ENCODE data around the gene PPIP5K1.
"Not testable (repeated sequence)": the region's sequence is repeated elsewhere in the genome, so short reads cannot be mapped to it uniquely, and the experiment has no call there.

Gene PPIP5K1

GRCh38 chr15:43589778-43590466 is at the start of gene PPIP5K1:
Gene PPIP5K1 (minus strand): TSS chr15:43590208. CDS start chr15:43584504, 5,704 bp downstream.
- DNase-seq = not testable (repeated sequence)

DNA sequence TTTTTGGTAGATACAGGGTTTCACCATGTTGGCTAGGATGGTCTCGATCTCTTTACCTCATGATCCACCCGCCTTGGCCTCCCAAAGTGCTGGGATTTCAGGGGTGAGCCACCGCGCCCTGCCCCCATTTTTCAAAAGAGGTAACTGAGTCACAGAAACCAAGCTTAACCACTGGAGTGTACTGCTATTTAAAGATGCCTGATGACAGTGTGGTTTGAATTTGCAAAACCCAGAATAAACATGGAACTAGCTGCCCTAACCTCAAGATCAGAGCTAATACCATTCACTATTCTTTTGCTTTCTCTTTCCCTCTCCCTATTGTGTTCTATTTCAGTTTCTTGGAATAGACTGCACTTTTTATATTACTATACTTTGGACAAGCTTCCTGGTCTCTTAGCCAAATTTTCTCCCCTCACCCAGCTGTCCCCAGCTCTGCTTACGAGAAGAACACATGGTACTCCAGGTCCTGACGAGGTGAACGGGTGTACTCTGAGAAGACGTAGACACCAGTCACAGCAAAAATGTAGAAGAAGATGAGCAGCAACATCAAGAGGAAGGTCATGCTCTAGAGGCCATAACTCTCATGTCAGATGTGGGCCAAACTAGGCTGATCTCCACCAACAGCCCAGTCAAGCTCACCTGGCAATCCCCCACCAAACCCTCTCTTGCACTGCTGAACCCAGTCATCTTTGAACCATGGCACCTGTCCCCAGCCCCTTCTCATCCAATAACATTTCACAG is 48.6 kb upstream of the PPIP5K1 start:
- DNase-seq = not testable (repeated sequence)

DNA sequence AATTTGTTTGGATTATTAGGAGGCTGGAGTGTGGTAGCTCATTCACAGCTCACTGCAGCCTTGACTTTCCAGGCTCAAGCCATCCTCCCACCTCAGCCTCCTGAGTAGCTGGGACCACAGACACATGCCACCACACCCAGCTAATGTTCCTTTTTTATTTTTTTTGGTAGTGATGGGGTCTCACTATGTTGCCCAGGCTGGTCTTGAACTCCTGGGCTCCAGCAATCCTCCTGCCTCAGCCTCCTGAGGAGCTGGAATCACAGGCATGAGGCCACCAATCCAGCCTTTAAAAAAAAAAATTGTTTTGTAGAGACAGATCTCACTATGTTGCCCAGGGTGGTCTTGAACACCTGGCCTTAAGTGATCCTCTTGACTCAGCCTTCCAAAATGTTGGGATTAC is 36.9 kb upstream of the PPIP5K1 start:
- not testable (repeated sequence) for DNase-seq

DNA sequence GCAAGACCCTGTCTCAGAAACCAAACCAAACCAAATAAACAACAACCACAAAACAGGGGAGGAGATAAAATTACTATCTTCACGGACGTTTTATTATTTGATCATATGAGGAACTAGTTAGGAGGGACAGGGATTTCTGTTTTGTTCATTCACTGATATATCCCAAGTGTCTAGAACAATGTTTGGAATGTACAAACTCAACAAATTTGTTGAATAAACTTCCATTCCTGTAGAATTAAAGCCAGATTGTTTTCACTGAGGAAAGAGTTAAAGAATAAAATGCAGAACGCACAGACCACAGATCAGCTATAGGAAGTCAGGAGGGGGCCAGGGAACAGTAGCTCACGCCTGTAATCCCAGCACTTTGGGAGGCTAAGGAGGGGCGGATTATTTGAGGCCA is 35.1 kb upstream of the PPIP5K1 start:
- no peak for DNase-seq

DNA sequence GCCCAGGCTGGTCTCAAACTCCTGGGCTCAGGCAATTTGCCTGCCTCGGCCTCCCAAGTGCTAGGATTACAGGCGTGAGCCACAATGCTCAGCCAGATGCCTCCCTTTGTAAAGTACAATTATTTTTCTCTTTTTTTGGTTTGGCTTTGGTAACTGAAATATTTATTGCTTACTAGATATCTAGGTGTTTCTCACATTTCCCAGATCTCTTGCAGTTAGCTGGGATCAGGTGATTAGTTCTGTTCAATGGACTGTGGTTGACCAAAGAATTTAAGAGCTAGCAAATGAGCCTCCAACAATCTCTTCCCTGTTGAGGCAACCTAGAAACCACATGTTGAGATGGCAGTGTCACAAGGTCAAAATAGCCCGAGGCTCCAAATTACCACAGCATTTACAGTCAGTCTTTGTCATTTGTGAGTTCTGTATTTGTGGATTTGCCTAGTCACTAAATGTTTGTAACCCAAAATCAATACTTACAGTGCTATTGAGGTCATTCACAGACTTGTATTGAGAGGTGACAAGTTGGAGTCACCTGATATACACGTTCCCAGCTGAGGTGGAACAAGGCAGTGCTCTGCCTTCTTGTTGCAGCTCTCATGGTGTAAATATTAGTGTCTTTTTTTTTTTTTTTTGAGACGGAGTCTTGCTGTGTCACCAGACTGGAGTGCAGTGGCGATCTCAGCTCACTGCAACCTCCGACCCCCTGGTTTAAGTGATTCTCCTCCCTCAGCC is 32.2 kb upstream of the PPIP5K1 start:
- not testable (repeated sequence) for DNase-seq

DNA sequence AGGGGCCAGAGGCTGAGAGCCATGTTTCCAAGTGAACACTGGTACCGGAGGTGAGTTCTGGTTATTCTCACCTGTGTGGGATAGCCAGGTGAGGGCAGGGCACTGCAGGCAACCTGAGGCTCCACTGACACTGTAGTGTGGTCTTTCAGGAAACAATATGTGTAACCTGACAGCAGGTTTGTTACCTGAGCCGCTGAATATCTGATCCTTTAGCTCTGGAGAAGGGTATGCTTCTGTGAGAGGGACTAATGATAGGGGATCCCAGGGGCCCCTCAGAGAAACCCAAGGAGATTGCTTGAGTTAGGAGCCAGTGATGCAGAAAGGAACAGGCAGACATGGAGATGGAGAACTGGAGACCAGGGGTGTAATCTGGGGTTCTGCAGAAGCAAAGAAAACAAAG is 28.7 kb upstream of the PPIP5K1 start, which contains the start of gene STRC:
Gene STRC, minus strand, starts transcription at position 101 of the 400 bp plus-strand sequence. Its CDS starts 78 bp downstream, at position 23.
- not testable (repeated sequence) for DNase-seq

DNA sequence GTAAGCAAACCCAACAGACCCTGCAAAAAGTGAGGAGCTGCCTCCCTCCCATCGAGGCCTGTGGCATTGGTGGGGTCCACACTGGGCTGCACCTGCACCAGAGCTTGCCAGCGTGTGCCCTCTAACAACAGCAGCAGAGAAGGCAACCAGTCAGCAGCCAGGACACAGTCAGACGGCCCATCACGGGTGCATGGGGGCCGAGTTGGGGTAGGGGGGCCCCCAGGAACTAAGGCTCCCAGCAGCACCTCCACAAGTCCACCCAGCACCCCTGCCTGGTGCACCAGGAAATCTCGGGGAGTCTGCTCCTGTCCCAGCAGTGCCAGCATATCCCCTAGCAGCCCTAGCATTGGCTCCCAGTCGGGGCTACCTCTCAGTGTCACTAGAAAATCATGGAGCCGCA is 27.7 kb upstream of the PPIP5K1 start:
- DNase-seq = not testable (repeated sequence)

- peak; percentile 46 for DNase-seq
Measured at GRCh38 chr15:43602233-43602632, 12.2 kb upstream of the PPIP5K1 start.

GRCh38 chr15:43600200-43600599 is 10.2 kb upstream of the PPIP5K1 start:
- not testable (repeated sequence) for DNase-seq

GRCh38 chr15:43599131-43599530 is 9.1 kb upstream of the PPIP5K1 start:
- DNase-seq = peak; percentile 0

DNA sequence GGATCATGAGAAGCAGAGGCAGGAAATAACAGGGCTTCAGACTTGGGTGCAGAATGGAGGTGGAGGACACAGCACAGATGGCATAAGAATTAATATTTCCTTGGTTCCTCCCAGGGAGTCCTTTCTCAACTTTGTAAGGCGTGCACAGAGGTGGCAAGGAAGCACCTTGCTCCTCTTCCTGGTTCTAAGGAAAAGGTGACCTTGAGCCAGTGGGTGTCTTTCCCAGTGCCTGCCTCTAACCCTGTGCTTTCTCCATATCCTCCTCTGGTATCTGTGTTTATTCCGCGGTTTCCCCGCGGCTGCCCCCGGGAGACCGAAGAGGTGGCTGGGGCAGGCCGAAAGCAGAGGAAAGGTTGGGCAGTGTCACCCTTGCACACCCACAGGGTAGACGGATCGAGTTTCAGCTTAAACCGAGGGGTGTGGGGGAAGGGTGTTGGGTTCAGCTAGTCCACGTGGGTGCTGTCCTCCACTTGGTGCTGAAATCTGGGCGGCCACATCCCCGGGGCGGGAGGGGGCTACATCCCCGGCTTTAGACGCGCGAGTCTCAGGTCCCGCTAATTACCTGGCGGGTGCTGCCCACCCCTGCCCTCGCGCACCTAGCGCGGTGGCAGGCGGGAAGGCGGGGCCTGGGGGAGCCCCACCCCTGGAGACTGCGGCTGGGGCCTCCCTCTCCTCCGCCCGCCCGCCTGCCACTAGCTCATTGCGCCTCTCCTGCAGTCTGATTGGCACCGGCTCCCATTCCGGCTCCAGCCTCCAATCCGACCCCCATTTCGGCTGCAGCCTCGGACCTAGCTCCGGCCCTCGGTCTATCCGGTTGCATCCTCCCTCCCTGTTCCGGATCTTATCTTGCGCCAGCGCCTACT is 3.6 kb upstream of the PPIP5K1 start, which contains the start of gene CKMT1B:
Gene CKMT1B, plus strand, starts transcription at position 700 of the 863 bp plus-strand sequence. CDS start 192 bp downstream, outside the sequence.
- DNase-seq = not testable (repeated sequence)

DNA sequence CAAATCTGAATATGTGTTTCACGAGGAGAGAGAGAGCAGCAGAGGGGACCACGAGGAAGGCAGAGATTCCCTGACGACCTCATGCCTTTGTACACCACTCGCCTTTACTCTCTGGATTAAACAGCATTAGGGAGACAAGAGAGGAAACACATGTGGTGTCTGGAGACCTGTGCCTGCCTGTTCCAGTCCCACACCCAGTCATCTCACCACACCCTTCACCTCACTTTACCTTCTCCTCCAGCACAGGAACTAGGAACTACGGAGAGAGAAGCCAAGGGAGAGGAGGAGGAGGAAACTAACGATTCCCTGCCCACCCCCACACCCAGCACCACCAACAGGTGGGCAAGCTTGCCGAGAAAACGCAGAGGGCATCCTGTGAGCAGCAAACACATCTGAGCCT is 2.8 kb upstream of the PPIP5K1 start:
- DNase-seq = not testable (repeated sequence)

DNA sequence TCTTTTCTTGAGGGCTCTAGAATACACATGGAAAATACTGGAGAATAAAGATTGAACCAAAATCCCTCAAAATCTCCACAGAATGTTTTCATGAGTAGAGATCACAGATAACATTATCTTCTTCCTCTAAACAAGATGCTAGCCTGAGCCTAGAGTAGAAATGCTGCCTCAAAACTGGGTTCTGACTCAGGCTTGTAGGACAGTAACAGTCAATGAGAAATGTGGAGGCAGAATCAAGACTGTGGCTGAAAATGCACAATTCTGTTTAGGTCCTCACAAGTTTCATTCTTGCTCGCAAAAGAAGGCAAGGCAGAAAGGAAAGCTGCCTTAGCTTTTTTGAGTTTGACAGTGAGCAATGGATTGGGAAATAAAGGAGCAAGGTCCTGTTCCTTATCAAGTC is 15.4 kb downstream of the PPIP5K1 start:
- not testable (repeated sequence) for DNase-seq

- not testable (repeated sequence) for DNase-seq
Measured at GRCh38 chr15:43566615-43567014, 23.4 kb downstream of the PPIP5K1 start.

- not testable (repeated sequence) for DNase-seq
Measured at GRCh38 chr15:43563793-43564192, 26.2 kb downstream of the PPIP5K1 start.

DNA sequence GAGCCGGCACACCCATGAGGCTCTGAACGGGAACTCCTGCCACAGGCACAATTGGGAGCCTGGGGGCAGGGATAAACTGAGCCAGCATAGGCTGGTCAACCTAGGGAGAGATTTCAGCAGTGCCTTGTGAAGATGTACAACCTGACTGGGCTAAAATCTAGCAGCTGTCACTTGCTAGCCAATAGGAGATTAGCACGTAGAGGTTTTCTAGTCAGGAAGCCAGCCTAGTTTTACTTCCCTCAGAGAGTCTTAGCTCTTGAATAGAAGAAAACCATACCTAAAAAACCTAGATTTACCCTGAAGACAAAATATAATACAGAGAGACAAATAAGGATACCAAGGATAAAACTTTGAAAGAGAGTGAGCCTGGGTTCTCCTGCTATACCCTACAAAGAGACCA is 27.3 kb downstream of the PPIP5K1 start:
- DNase-seq = not testable (repeated sequence)

GRCh38 chr15:43552986-43553385 is 37.0 kb downstream of the PPIP5K1 start:
- DNase-seq = no peak

DNA sequence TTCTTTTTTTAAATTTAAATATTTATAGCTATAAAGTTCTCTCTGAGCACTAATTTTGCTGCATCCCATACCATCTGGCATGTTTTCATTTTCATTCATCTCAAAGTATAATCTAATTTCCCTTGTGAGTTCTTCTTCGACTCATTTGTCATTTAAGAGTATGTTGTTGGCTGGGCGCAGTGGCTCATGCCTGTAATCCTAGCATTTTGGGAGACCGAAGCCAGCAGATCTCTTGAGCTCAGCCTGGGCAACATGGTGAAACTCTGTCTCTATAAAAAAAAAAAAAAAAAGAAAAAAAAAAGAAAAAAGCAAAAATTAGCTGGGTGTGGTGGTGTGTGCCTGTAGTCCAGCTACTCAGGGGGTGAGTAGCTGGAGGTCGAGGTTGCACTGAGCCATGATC is 37.8 kb downstream of the PPIP5K1 start:
- no peak for DNase-seq

GRCh38 chr15:43550527-43551363 is 39.3 kb downstream of the PPIP5K1 start:
- DNase-seq = no peak

DNA sequence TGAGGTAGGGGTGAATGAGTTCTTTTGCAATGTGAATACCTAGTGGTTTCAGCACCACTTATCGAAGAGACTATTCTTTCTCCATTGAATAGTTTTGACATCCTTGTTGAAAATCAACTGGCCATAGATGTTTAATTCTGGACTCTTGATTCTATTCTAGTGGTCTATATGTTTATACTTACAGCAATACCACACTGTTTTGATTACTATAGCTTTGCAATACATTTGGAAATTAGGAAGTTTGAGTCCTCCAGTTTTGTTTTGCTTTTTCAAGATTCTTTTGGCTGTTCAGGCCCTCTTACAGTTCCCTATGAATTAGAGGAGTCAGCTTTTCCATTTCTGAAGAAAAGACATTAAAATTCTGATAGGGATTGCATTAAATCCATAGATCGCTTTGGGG is 42.5 kb downstream of the PPIP5K1 start:
- no peak for DNase-seq

GRCh38 chr15:43545426-43545825 is 44.6 kb downstream of the PPIP5K1 start:
- no peak for DNase-seq

All from right hindlimb (tissue), 1 donor.